ENCODE data around the gene RPL9. TPM values are rescaled to one million over a fixed set of nuclear protein-coding genes. Genes with fewer than 3 reads are reported as not detected.
"Not testable (repeated sequence)": the region's sequence is repeated elsewhere in the genome, so short reads cannot be mapped to it uniquely, and the experiment has no call there.

Gene RPL9
- total RNA-seq, 4 donors from 2014 or later: 1,742 to 7,890 (median 5,202) TPM

DNA sequence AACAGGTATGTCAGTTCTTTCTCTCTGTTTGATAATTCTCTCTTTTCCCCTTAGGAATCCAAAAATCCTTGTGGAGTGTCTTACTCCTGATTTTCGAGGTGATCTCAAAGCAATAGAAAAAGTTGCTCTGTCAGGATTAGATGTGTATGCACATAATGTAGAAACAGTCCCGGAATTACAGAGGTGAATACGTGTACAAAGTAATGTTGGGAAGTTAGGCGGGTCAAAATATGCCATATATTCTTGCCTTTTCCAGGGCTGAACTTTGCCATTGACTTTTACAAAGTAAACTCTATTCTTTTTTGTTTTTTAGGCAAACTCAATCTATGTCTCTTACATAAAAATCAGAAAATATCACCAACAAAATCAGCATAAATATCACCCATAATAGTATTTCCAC, 8.7 kb upstream of the RPL9 start:
- H3K4me3 ChIP-seq: no peak overlapping the region
- no peak for ATAC-seq
- H3K4me1 ChIP-seq: peaks cover 0 to 4% (median 2%) of the 10 kb centered on the region in 3 donors
- no peaks in the 10 kb centered on the region for H3K9me3 ChIP-seq
- no peaks in the 10 kb centered on the region for H3K27me3 ChIP-seq
- 79 to 91% methylated on average over 4 of the region's 4 CpGs for WGBS, 2 donors (ENCODE audit: low coverage in 1 of 2)
- H3K36me3 ChIP-seq: peaks cover 0 to 64% of the 10 kb centered on the region in 2 donors
- TF ChIP-seq EP300 (IDR thresholded peaks at IDR 0.05) (no peak), POLR2AphosphoS5 (IDR thresholded peaks at IDR 0.05) (no peak), POLR2A (IDR thresholded peaks at IDR 0.05) (no peak)
- TF ChIP-seq, protein P1, sequence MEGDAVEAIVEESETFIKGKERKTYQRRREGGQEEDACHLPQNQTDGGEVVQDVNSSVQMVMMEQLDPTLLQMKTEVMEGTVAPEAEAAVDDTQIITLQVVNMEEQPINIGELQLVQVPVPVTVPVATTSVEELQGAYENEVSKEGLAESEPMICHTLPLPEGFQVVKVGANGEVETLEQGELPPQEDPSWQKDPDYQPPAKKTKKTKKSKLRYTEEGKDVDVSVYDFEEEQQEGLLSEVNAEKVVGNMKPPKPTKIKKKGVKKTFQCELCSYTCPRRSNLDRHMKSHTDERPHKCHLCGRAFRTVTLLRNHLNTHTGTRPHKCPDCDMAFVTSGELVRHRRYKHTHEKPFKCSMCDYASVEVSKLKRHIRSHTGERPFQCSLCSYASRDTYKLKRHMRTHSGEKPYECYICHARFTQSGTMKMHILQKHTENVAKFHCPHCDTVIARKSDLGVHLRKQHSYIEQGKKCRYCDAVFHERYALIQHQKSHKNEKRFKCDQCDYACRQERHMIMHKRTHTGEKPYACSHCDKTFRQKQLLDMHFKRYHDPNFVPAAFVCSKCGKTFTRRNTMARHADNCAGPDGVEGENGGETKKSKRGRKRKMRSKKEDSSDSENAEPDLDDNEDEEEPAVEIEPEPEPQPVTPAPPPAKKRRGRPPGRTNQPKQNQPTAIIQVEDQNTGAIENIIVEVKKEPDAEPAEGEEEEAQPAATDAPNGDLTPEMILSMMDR (IDR thresholded peaks at IDR 0.05): no peak
- no peak overlapping the region for H3K27ac ChIP-seq

DNA sequence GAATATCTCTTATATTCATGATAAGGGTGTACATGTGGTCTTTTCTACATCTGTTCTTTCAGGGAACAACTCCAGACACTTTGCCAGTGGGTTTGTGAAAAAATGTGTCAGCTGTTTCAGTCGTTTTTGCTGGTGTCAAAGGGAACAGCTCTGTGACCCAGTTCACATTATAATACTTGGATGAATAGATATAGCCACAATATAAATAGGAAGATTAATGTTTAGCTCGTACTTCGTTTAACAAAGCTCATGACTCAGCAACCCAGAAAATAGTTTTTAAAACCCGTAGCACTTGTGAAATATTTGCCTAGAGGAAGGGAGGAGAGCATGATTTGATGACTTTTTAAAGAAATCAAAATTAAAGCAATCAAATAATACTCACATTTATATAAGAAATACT, 8.0 kb upstream of the RPL9 start:
- TF ChIP-seq, protein P1 (IDR thresholded peaks at IDR 0.05): no peak
- no peak for TF ChIP-seq POLR2AphosphoS5 (IDR thresholded peaks at IDR 0.05)
- TF ChIP-seq POLR2A (IDR thresholded peaks at IDR 0.05): no peak
- no peak for TF ChIP-seq EP300 (IDR thresholded peaks at IDR 0.05)
- Histone ChIP-seq H3K27me3 (no peaks in the 10 kb centered on the region), H3K36me3 (peaks cover 0 to 61% of the 10 kb centered on the region in 2 donors), H3K4me1 (peaks cover 0 to 4% (median 2%) of the 10 kb centered on the region in 3 donors), H3K9me3 (no peaks in the 10 kb centered on the region), H3K4me3 (no peak overlapping the region), H3K27ac (no peak overlapping the region)
- ATAC-seq: no peak
- WGBS, 2 donors (ENCODE audit: low coverage in 1 of 2): 47 to 60% methylated on average over 4 of the region's 4 CpGs

- H3K36me3 ChIP-seq: peaks cover 0 to 53% of the 10 kb centered on the region in 2 donors
- TF ChIP-seq, protein P1 (IDR thresholded peaks at IDR 0.05): no peak
- peak; percentile 26 for TF ChIP-seq POLR2AphosphoS5 (IDR thresholded peaks at IDR 0.05)
- H3K27me3 ChIP-seq: no peaks in the 10 kb centered on the region
- ATAC-seq: no peak
- H3K4me1 ChIP-seq: peaks cover 0 to 9% (median 2%) of the 10 kb centered on the region in 3 donors
- no peak overlapping the region for H3K27ac ChIP-seq
- H3K9me3 ChIP-seq: no peaks in the 10 kb centered on the region
- 3 to 10% methylated on average over 2 of the region's 2 CpGs for WGBS, 2 donors (ENCODE audit: low coverage in 1 of 2)
- no peak overlapping the region for H3K4me3 ChIP-seq
Measured at GRCh38 chr4:39464886-39465501, 6.3 kb upstream of the RPL9 start.

DNA sequence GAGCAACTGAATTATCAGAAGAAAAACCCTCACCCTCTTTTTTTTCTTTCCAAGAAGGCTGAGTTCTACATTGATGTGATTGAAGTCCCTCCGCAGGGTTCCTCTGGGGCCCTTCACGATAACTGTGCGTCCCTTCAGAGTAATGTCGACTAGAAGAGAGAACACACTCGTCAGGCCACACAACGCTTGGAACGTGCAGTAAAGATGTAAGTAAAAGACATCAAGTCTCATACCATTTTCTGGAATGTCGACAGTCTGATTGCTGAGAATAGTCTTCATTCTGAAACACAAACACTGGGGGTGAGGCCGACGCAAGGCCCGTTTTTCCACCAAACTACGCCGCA, 589 bp downstream of the RPL9 start:
- peak overlapping the region; percentile 89 to 96 (median 92) for H3K27ac ChIP-seq
- H3K36me3 ChIP-seq: peaks cover 14 to 60% of the 10 kb centered on the region in 2 donors
- 0% methylated on average over 7 of the region's 13 CpGs; no CpG with 5 or more reads in 1 of the 2 donors for WGBS, 2 donors (ENCODE audit: low coverage in 1 of 2)
- not testable (repeated sequence) for ATAC-seq, H3K9me3 ChIP-seq, H3K27me3 ChIP-seq
- peak overlapping the region; percentile 74 to 86 for H3K4me3 ChIP-seq
- H3K4me1 ChIP-seq: peaks cover 11 to 47% (median 13%) of the 10 kb centered on the region in 3 donors

DNA sequence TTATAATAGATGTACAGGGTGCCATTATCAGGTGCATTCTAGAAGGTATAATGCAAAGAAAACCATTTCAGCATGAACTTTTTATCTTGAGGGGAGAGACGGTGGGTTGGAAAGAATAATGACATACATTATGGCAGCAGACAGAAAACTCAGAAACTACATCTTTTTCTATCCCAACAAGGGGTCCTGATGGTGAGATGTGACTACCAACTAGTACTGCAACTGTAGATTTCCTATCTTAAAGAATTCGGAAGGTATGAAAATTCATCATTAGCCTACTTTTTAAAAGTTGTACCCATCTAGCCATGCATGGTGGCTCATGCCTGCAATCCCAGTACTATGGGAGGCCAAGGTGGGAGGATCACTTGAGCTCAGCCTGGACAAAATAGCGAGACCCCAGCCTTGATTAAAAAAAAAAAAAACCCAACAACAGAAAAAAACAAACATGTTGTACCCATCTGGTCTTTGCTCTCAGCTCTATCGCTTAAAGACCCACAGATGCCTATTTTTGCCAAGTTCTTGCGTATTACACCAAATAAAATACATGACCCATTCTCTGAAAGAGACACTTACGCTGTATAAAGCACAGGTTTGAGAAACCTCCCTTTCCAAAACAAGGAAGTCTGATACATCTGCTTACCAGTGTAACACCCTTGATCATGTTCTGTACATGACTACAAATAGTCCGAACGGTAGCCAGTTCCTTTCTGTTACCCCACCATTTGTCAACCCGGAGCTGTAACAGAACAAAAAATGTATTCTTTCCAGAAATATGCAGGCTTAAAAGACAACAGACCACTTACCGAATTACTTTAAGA, 1.6 kb downstream of the RPL9 start:
- H3K4me3 ChIP-seq: peak overlapping the region; percentile 74 to 86
- ATAC-seq: no peak
- TF ChIP-seq, protein P1 (IDR thresholded peaks at IDR 0.05): no peak
- TF ChIP-seq POLR2A (IDR thresholded peaks at IDR 0.05): no peak
- no peak for TF ChIP-seq POLR2AphosphoS5 (IDR thresholded peaks at IDR 0.05)
- TF ChIP-seq EP300 (IDR thresholded peaks at IDR 0.05): no peak
- H3K27ac ChIP-seq: peak overlapping the region; percentile 14 to 96 (median 92)
- H3K4me1 ChIP-seq: peaks cover 11 to 47% (median 13%) of the 10 kb centered on the region in 3 donors
- 63 to 64% methylated on average over 9 to 10 of the region's 10 CpGs for WGBS, 2 donors (ENCODE audit: low coverage in 1 of 2)
- H3K27me3 ChIP-seq: no peaks in the 10 kb centered on the region
- no peaks in the 10 kb centered on the region for H3K9me3 ChIP-seq
- peaks cover 16 to 63% of the 10 kb centered on the region in 2 donors for H3K36me3 ChIP-seq

Measured in gastroesophageal sphincter (tissue), 4 donors.